Sigmoid colon (tissue), 4 donors: ENCODE measurements around the gene MAD2L1BP.

Experiments
- EP300 ChIP-seq, 4 donors: sonication (generic); formaldehyde crosslinking; IDR thresholded peaks; one replicate each; pipeline ENCODE4 v1.6.1; 2017; ENCODE audit warnings: antibody characterized with exemption in 4 of 4
- POLR2A ChIP-seq, 2 donors: fragments of 450-650 bp; IDR thresholded peaks; one replicate each; pipeline ENCODE4 v1.6.1; 2016; ENCODE audit warnings: antibody characterized with exemption in 2 of 2, mild to moderate bottlenecking in 2 of 2, moderate library complexity in 2 of 2
- POLR2AphosphoS5 ChIP-seq, 4 donors: sonication (generic); formaldehyde crosslinking; IDR thresholded peaks; one replicate each; pipeline ENCODE4 v1.6.1; 2017; ENCODE audit warnings: antibody characterized with exemption in 4 of 4
- TF ChIP-seq, protein P1 (sequence below), 4 experiments: fragments of 450-650 bp in 3 of 4; fragments of 200-600 bp in 1 of 4; IDR thresholded peaks; one replicate each; pipeline ENCODE4 v1.5.1; 2016 to 2019; ENCODE audit warnings: antibody characterized with exemption in 4 of 4, mild to moderate bottlenecking in 3 of 4, moderate library complexity in 2 of 4

DNA sequence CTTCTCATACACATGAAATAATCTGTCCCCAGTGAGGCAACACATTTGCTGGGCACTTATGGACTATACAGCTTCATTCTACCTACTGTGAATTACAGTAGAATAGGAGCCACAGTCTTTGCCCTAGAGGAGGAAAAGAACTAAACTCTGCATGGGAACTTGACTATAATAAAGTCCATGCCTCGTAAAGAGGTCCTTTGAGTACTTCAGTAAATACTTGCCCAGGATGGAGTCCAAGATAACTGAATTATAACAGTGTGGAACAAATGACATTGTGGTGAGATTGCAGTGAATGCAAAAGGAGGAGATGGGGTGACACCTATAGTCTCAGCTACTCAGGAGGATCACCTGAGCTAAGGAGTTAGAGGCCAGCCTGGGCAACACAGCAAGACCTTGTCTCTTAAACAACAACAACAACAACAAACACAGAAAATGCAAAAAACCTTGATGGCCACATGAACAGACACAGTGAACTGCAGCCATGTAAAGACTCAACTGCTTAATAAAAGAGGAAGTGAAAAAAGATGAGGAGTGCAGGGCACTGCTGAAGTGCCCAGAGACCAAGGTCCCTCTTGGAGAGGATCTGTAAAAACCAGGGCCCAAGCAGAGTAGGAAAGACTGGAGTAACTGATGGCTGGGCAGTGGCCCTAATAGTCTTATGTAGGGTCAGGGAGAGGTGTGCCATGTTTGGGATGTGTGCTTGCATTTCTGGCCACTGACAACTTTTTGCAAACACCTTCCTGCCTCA is 48.2 kb downstream of the MAD2L1BP start:
- TF ChIP-seq, protein P1, sequence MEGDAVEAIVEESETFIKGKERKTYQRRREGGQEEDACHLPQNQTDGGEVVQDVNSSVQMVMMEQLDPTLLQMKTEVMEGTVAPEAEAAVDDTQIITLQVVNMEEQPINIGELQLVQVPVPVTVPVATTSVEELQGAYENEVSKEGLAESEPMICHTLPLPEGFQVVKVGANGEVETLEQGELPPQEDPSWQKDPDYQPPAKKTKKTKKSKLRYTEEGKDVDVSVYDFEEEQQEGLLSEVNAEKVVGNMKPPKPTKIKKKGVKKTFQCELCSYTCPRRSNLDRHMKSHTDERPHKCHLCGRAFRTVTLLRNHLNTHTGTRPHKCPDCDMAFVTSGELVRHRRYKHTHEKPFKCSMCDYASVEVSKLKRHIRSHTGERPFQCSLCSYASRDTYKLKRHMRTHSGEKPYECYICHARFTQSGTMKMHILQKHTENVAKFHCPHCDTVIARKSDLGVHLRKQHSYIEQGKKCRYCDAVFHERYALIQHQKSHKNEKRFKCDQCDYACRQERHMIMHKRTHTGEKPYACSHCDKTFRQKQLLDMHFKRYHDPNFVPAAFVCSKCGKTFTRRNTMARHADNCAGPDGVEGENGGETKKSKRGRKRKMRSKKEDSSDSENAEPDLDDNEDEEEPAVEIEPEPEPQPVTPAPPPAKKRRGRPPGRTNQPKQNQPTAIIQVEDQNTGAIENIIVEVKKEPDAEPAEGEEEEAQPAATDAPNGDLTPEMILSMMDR (IDR thresholded peaks at IDR 0.05): no peak
- no peak for TF ChIP-seq POLR2AphosphoS5 (IDR thresholded peaks at IDR 0.05)
- TF ChIP-seq POLR2A (IDR thresholded peaks at IDR 0.05): no peak
- no peak for TF ChIP-seq EP300 (IDR thresholded peaks at IDR 0.05)
